Hepatocyte (in vitro differentiated cells): Measurements from ENCODE around the gene LY6G6F. TPM values are rescaled to one million over a fixed set of nuclear protein-coding genes. Genes with fewer than 3 reads are reported as not detected.
"Not testable (repeated sequence)": the region's sequence is repeated elsewhere in the genome, so short reads cannot be mapped to it uniquely, and the experiment has no call there.

ENCODE experiments used
- DNase-seq: peaks from one replicate; pipeline ENCODE4 v3.0.0-alpha.2; 2016; ENCODE audit warnings: low spot score
- H2AFZ ChIP-seq: fragments of 200-600 bp; sonication (generic); 2 replicates; pipeline ENCODE4 v1.6.0; 2016; ENCODE audit warnings: antibody characterized with exemption, mild to moderate bottlenecking
- H3K27ac ChIP-seq: fragments of 200-600 bp; sonication (generic); 2 replicates; pipeline ENCODE4 v1.5.1; 2016; ENCODE audit warnings: mild to moderate bottlenecking
- H3K27me3 ChIP-seq: fragments of 200-600 bp; sonication (generic); 2 replicates; pipeline ENCODE4 v1.6.1; 2016
- H3K36me3 ChIP-seq: fragments of 200-600 bp; sonication (generic); replicated peaks from 2 replicates; pipeline ENCODE4 v1.5.1; 2016; ENCODE audit warnings: low read depth; ENCODE audit not compliant: insufficient read depth
- H3K4me1 ChIP-seq: fragments of 200-600 bp; sonication (generic); 2 replicates; pipeline ENCODE4 v1.5.1; 2016; ENCODE audit warnings: mild to moderate bottlenecking, moderate library complexity; ENCODE audit not compliant: insufficient read depth
- H3K4me2 ChIP-seq: fragments of 200-600 bp; sonication (generic); 2 replicates; pipeline ENCODE4 v1.6.0; 2016
- H3K4me3 ChIP-seq: fragments of 200-600 bp; sonication (generic); 2 replicates; pipeline ENCODE4 v1.5.1; 2016; ENCODE audit warnings: mild to moderate bottlenecking
- H3K79me2 ChIP-seq: fragments of 200-600 bp; sonication (generic); 2 replicates; pipeline ENCODE4 v1.6.0; 2017; ENCODE audit warnings: mild to moderate bottlenecking
- H3K9me2 ChIP-seq: fragments of 200-600 bp; sonication (generic); replicated peaks from 2 replicates; pipeline ENCODE4 v1.6.0; 2017; ENCODE audit warnings: mild to moderate bottlenecking; ENCODE audit not compliant: insufficient read depth
- H3K9me3 ChIP-seq: fragments of 200-600 bp; sonication (generic); 2 replicates; pipeline ENCODE4 v1.5.1; 2016; ENCODE audit warnings: low read depth, mild to moderate bottlenecking
- H4K20me1 ChIP-seq: fragments of 200-600 bp; sonication (generic); 2 replicates; pipeline ENCODE4 v1.6.0; 2016; ENCODE audit warnings: mild to moderate bottlenecking; ENCODE audit not compliant: insufficient read depth, poor library complexity, severe bottlenecking
- CTCF ChIP-seq: fragments of 200-600 bp; sonication (generic); IDR thresholded peaks from 2 replicates; pipeline ENCODE4 v1.5.1; 2016; ENCODE audit warnings: antibody characterized with exemption, mild to moderate bottlenecking; ENCODE audit not compliant: poor library complexity
- EZH2 ChIP-seq: fragments of 200-600 bp; sonication (generic); IDR thresholded peaks from 2 replicates; pipeline ENCODE4 v1.6.1; 2016; ENCODE audit warnings: antibody characterized with exemption, mild to moderate bottlenecking, borderline replicate concordance
- EZH2phosphoT487 ChIP-seq: fragments of 200-600 bp; sonication (generic); IDR thresholded peaks from one replicate; pipeline ENCODE4 v1.6.1; 2018; ENCODE audit warnings: antibody characterized with exemption, mild to moderate bottlenecking, low read depth, moderate library complexity; ENCODE audit not compliant: unreplicated experiment, severe bottlenecking
- WGBS: methylation state at CpG from one replicate; pipeline ENCODE4 v1.1.6; 2016; ENCODE audit warnings: low lambda C conversion rate; ENCODE audit errors: missing lambda C conversion rate; 5-methylcytosine and 5-hydroxymethylcytosine counted together
- polyA plus RNA-seq: library from polyadenylated mRNA; unstranded; fragments of >200 nt; fragmentation: Nextera tagmentation; extraction: Ambion mirVana; gene quantifications from 2 replicates; pipeline ENCODE4 v1.2.1, GENCODE V29; 2016
- total RNA-seq: library from RNA; depleted of rRNA; stranded (reverse); fragments of >200 nt; gene quantifications from 2 replicates; pipeline ENCODE4 v1.2.3, GENCODE V29; 2014

Gene LY6G6F
- total and polyA plus RNA-seq, 2 experiments from 2014 or later, result not detected

- Histone ChIP-seq H3K9me2 (no peaks in the 10 kb centered on the region), H4K20me1 (no peaks in the 10 kb centered on the region), H3K4me1 (peaks cover 18% of the 10 kb centered on the region), H2AFZ (no peak overlapping the region), H3K9me3 (no peaks in the 10 kb centered on the region), H3K4me2 (no peak overlapping the region), H3K79me2 (peaks cover 19% of the 10 kb centered on the region), H3K27ac (no peak overlapping the region), H3K4me3 (no peak overlapping the region), H3K27me3 (no peaks in the 10 kb centered on the region), H3K36me3 (no peaks in the 10 kb centered on the region)
- DNase-seq, result no peak
- WGBS, result 93% methylated on average over 5 of the region's 6 CpGs
- TF ChIP-seq CTCF, result no peak
- no peak for TF ChIP-seq EZH2phosphoT487
- no peak for TF ChIP-seq EZH2
Observed at GRCh38 chr6:31705931-31706330, 735 bp upstream of the LY6G6F start.

- no peaks in the 10 kb centered on the region for H3K9me2 ChIP-seq
- 91% methylated on average over 8 of the region's 10 CpGs for WGBS
- DNase-seq, result no peak
- H3K36me3 ChIP-seq, result no peaks in the 10 kb centered on the region
- peaks cover 1% of the 10 kb centered on the region for H3K79me2 ChIP-seq
- no peak overlapping the region for H3K27ac ChIP-seq
- H4K20me1 ChIP-seq, result no peaks in the 10 kb centered on the region
- H3K4me1 ChIP-seq, result peaks cover 5% of the 10 kb centered on the region
- H3K4me2 ChIP-seq, result no peak overlapping the region
- TF ChIP-seq CTCF (no peak), EZH2 (no peak), EZH2phosphoT487 (no peak)
- no peaks in the 10 kb centered on the region for H3K9me3 ChIP-seq
- H3K27me3 ChIP-seq, result no peaks in the 10 kb centered on the region
- no peak overlapping the region for H2AFZ ChIP-seq
- no peak overlapping the region for H3K4me3 ChIP-seq
Observed at GRCh38 chr6:31707701-31708100, 1.0 kb downstream of the LY6G6F start.

- Histone ChIP-seq H3K79me2 (no peaks in the 10 kb centered on the region), H3K4me2 (no peak overlapping the region), H3K9me2 (no peaks in the 10 kb centered on the region), H4K20me1 (no peaks in the 10 kb centered on the region), H3K36me3 (no peaks in the 10 kb centered on the region), H3K4me3 (no peak overlapping the region), H2AFZ (no peak overlapping the region), H3K27me3 (no peaks in the 10 kb centered on the region), H3K4me1 (peaks cover 5% of the 10 kb centered on the region), H3K9me3 (no peaks in the 10 kb centered on the region), H3K27ac (no peak overlapping the region)
- DNase-seq, result no peak
- TF ChIP-seq EZH2, result no peak
- no peak for TF ChIP-seq EZH2phosphoT487
- TF ChIP-seq CTCF, result no peak
- WGBS, result 99% methylated on average over 3 of the region's 3 CpGs
Observed at GRCh38 chr6:31708224-31708623, 1.6 kb downstream of the LY6G6F start.

- H3K36me3 ChIP-seq, DNase-seq, H2AFZ ChIP-seq, H4K20me1 ChIP-seq, H3K27ac ChIP-seq, H3K4me3 ChIP-seq, H3K79me2 ChIP-seq, H3K27me3 ChIP-seq, H3K9me2 ChIP-seq, H3K9me3 ChIP-seq, H3K4me1 ChIP-seq, H3K4me2 ChIP-seq: not testable (repeated sequence)
- WGBS, result 89% methylated on average over 11 of the region's 11 CpGs
Observed at GRCh38 chr6:31709157-31709556, 2.5 kb downstream of the LY6G6F start.
